A549 (cell line): ENCODE measurements around the gene UTP15. TPM values are rescaled to one million over a fixed set of nuclear protein-coding genes. Genes with fewer than 3 reads are reported as not detected.
A peak's percentile ranks its signal among the peaks of the same experiment; 100 is the strongest.

Experiments used
- ATAC-seq, 2 experiments: fragments of 200-7000 bp in 1 of 2; fragments of >200 bp in 1 of 2; cut with Nextera tagmentation in 1 of 2; cut with Tn5 transposase in 1 of 2; 3 replicates each; pipeline versions ENCODE4 v1.8.0 to v1.9.1; 2018 to 2020; ENCODE audit warnings: mild to moderate bottlenecking in 1 of 2, moderate library complexity in 1 of 2
- CTCF ChIA-PET: fragments of 300-600 bp; sonication (Branson Sonifier 250); formaldehyde crosslinking; extraction: SDS; loops from one replicate; lab custom pipeline; 2021; ENCODE audit warnings: antibody characterized with exemption, inconsistent platforms; lab: Yijun Ruan, JAX
- POLR2A ChIA-PET: fragments of 350-600 bp; formaldehyde crosslinking; extraction: SDS; loops from one replicate; lab custom pipeline; 2021; ENCODE audit warnings: antibody characterized with exemption, inconsistent platforms; lab: Yijun Ruan, JAX
- DNase-seq, 2 experiments: peaks; one replicate each; pipeline versions ENCODE4 v3.0.0 to v3.0.0-alpha.2; 2011 to 2016; ENCODE audit warnings: low read depth in 1 of 2, low spot score in 1 of 2
- FAIRE-seq: peaks from 2 replicates; lab custom pipeline; 2011; peaks lifted over from hg19 to GRCh38; lab: Jason Lieb, UNC
- H3K27ac ChIP-seq, 2 experiments: fragments of >200 bp; sonication (Bioruptor Twin); formaldehyde crosslinking; 3 replicates each; pipeline ENCODE4 v1.5.1; 2016 to 2017
- H3K4me1 ChIP-seq: fragments of >200 bp; sonication (Bioruptor Twin); formaldehyde crosslinking; 3 replicates; pipeline ENCODE4 v1.6.1; 2016
- H3K4me2 ChIP-seq: fragments of >200 bp; sonication (Bioruptor Twin); formaldehyde crosslinking; 3 replicates; pipeline ENCODE4 v1.6.1; 2016
- H3K4me3 ChIP-seq: fragments of >200 bp; sonication (Bioruptor Twin); formaldehyde crosslinking; 3 replicates; pipeline ENCODE4 v1.5.1; 2016
- H3K9me3 ChIP-seq: fragments of >200 bp; sonication (Bioruptor Twin); formaldehyde crosslinking; 3 replicates; pipeline ENCODE4 v1.6.1; 2016
- CHD2 ChIP-seq: fragments of 150-350 bp; IDR thresholded peaks from 2 replicates; pipeline ENCODE4 v1.6.1; 2014; ENCODE audit warnings: low read length; ENCODE audit not compliant: partially characterized antibody
- ESRRA ChIP-seq: fragments of 150-350 bp; IDR thresholded peaks from 2 replicates; pipeline ENCODE4 v1.6.1; 2014; ENCODE audit warnings: mild to moderate bottlenecking, low read length, borderline replicate concordance
- HOXA7 ChIP-seq: fragments of 250-450 bp; sonication (Bioruptor Pico); IDR thresholded peaks from 2 replicates; pipeline ENCODE4 v1.5.0; 2020; ENCODE audit warnings: mild to moderate bottlenecking, moderate library complexity
- HOXB13 ChIP-seq: fragments of 250-450 bp; sonication (Bioruptor Pico); IDR thresholded peaks from 2 replicates; pipeline ENCODE4 v1.5.0; 2020; ENCODE audit warnings: low read depth, mild to moderate bottlenecking, moderate library complexity
- PHF8 ChIP-seq: fragments of 200-600 bp; sonication (generic); IDR thresholded peaks from 2 replicates; pipeline ENCODE4 v1.6.1; 2016; ENCODE audit warnings: low read depth, mild to moderate bottlenecking, antibody characterized with exemption, moderate library complexity, borderline replicate concordance
- POLR2A ChIP-seq: IDR thresholded peaks from 2 replicates; pipeline ENCODE4 v1.6.1; 2012; ENCODE audit warnings: mild to moderate bottlenecking, low read length
- RAD21 ChIP-seq, 2 experiments: fragments of >200 bp in 1 of 2; sonication (Bioruptor Twin) in 1 of 2; formaldehyde crosslinking in 1 of 2; IDR thresholded peaks in 1 of 2; conservative IDR thresholded peaks in 1 of 2; 2 replicates in 1 of 2; 3 replicates in 1 of 2; pipeline ENCODE4 v1.6.1; 2012 to 2018; ENCODE audit warnings: inconsistent platforms in 1 of 2
- RFX5 ChIP-seq: fragments of 450-650 bp; IDR thresholded peaks from 2 replicates; pipeline ENCODE4 v1.7.1; 2014; ENCODE audit warnings: antibody characterized with exemption, mild to moderate bottlenecking, moderate library complexity
- SMC3 ChIP-seq: fragments of >200 bp; sonication (Bioruptor Twin); formaldehyde crosslinking; IDR thresholded peaks from 3 replicates; pipeline ENCODE4 v1.6.1; 2018; ENCODE audit warnings: inconsistent platforms
- TP53 ChIP-seq: fragments of 250-450 bp; sonication (Bioruptor Pico); IDR thresholded peaks from 2 replicates; pipeline ENCODE4 v1.5.0; 2021; ENCODE audit warnings: mild to moderate bottlenecking, moderate library complexity
- ZSCAN20 ChIP-seq: fragments of 250-450 bp; sonication (Bioruptor Pico); IDR thresholded peaks from 2 replicates; pipeline ENCODE4 v1.8.0; 2022; ENCODE audit warnings: mild to moderate bottlenecking, moderate library complexity
- WGBS: methylation state at CpG from one replicate; pipeline ENCODE4 v1.1.6; 2017; ENCODE audit errors: missing lambda C conversion rate; 5-methylcytosine and 5-hydroxymethylcytosine counted together
- polyA plus RNA-seq, 4 experiments: library from polyadenylated mRNA; depleted of rRNA in 3 of 4; stranded (reverse); fragments of >200 nt; fragmentation: RNase III in 1 of 4; extraction: RNeasy Plus Mini Kit Qiagen cat#74134 plus additional on column Dnase treatment in 1 of 4; gene quantifications; 2 replicates in 3 of 4; 3 replicates in 1 of 4; pipeline ENCODE4 v1.2.3, GENCODE V29; 2011 to 2017
- TF ChIP-seq, protein P1 (sequence below): fragments of 200-600 bp; sonication (generic); IDR thresholded peaks from 2 replicates; pipeline ENCODE4 v1.6.1; 2016; ENCODE audit warnings: antibody characterized with exemption, mild to moderate bottlenecking, moderate library complexity
- TF ChIP-seq, protein P2 (sequence below): fragments of 450-650 bp; IDR thresholded peaks from 2 replicates; pipeline ENCODE4 v1.6.1; 2014; ENCODE audit warnings: antibody characterized with exemption
- TF ChIP-seq, protein P3 (sequence below): fragments of >200 bp; sonication (Bioruptor Twin); formaldehyde crosslinking; IDR thresholded peaks from 3 replicates; pipeline ENCODE4 v1.6.1; 2016
- TF ChIP-seq, protein P4 (sequence below): fragments of >200 bp; sonication (Bioruptor Twin); formaldehyde crosslinking; IDR thresholded peaks from 3 replicates; pipeline ENCODE4 v1.5.1; 2016

UTP15 gene
- polyA plus RNA-seq, 2 of the 4 experiments (the other 2 are of a cell fraction) = 21.6 to 44.0 TPM

DNA sequence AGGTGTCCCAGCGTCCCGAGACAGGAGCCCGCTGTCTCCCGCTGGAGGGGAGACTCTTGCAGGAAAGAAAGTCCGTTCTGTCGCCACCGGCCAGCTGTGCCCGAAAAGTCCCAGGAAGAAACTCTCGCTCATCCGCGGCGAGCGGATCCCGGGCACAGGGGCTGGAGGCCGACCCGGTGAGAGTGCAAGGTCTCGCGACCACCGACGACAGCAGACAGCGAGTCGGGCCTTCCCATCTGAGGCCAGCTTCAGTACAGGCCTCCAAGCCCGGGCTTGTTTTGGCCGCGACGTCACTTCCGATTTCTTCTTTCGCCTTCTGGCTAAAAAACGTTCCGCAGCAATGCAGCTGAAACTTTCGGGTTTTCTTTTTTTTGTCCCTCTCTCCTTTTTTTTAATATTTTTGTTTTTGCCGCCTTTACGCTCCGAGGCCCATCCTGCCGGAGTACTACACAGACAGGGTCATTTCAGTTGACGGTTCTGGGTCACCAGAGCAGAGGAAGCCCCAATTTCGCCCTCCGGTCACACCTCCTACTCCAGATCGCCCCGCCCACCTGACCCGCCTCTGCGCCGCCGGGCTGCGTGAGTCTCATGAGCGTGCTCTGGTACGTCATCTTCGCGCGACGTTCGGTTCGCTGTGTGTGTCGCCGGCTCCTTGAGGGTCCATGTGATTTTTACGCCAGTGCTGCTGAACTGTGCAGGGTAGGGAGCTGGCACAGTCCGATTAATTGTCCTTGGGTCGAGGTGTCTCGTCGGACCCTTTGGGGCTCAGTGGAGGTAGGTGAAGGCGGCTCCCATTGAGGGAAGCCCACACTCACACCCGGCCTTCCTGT lies at the start of gene UTP15, which contains the start of gene ANKRA2 (continued):
- TF ChIP-seq, protein P1, sequence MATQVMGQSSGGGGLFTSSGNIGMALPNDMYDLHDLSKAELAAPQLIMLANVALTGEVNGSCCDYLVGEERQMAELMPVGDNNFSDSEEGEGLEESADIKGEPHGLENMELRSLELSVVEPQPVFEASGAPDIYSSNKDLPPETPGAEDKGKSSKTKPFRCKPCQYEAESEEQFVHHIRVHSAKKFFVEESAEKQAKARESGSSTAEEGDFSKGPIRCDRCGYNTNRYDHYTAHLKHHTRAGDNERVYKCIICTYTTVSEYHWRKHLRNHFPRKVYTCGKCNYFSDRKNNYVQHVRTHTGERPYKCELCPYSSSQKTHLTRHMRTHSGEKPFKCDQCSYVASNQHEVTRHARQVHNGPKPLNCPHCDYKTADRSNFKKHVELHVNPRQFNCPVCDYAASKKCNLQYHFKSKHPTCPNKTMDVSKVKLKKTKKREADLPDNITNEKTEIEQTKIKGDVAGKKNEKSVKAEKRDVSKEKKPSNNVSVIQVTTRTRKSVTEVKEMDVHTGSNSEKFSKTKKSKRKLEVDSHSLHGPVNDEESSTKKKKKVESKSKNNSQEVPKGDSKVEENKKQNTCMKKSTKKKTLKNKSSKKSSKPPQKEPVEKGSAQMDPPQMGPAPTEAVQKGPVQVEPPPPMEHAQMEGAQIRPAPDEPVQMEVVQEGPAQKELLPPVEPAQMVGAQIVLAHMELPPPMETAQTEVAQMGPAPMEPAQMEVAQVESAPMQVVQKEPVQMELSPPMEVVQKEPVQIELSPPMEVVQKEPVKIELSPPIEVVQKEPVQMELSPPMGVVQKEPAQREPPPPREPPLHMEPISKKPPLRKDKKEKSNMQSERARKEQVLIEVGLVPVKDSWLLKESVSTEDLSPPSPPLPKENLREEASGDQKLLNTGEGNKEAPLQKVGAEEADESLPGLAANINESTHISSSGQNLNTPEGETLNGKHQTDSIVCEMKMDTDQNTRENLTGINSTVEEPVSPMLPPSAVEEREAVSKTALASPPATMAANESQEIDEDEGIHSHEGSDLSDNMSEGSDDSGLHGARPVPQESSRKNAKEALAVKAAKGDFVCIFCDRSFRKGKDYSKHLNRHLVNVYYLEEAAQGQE = no peak
- no peak for TF ChIP-seq HOXA7
- TF ChIP-seq RFX5 = no peak
- peak; percentile 70; the same call in 1 of the 2 replicates for TF ChIP-seq PHF8
- no peak for TF ChIP-seq HOXB13 (CRISPR knock-in tag)
- TF ChIP-seq, protein P2, sequence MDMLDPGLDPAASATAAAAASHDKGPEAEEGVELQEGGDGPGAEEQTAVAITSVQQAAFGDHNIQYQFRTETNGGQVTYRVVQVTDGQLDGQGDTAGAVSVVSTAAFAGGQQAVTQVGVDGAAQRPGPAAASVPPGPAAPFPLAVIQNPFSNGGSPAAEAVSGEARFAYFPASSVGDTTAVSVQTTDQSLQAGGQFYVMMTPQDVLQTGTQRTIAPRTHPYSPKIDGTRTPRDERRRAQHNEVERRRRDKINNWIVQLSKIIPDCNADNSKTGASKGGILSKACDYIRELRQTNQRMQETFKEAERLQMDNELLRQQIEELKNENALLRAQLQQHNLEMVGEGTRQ = peak; percentile 77
- TF ChIP-seq, protein P3, sequence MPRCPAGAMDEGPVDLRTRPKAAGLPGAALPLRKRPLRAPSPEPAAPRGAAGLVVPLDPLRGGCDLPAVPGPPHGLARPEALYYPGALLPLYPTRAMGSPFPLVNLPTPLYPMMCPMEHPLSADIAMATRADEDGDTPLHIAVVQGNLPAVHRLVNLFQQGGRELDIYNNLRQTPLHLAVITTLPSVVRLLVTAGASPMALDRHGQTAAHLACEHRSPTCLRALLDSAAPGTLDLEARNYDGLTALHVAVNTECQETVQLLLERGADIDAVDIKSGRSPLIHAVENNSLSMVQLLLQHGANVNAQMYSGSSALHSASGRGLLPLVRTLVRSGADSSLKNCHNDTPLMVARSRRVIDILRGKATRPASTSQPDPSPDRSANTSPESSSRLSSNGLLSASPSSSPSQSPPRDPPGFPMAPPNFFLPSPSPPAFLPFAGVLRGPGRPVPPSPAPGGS = peak; percentile 88; the same call in 2 of the 3 replicates
- no peak for TF ChIP-seq TP53 (CRISPR knock-in tag)
- no peak for TF ChIP-seq ESRRA
- peak; percentile 37; the same call in 1 of the 2 replicates for TF ChIP-seq ZSCAN20 (CRISPR knock-in tag)
- TF ChIP-seq CHD2 = no peak

DNA sequence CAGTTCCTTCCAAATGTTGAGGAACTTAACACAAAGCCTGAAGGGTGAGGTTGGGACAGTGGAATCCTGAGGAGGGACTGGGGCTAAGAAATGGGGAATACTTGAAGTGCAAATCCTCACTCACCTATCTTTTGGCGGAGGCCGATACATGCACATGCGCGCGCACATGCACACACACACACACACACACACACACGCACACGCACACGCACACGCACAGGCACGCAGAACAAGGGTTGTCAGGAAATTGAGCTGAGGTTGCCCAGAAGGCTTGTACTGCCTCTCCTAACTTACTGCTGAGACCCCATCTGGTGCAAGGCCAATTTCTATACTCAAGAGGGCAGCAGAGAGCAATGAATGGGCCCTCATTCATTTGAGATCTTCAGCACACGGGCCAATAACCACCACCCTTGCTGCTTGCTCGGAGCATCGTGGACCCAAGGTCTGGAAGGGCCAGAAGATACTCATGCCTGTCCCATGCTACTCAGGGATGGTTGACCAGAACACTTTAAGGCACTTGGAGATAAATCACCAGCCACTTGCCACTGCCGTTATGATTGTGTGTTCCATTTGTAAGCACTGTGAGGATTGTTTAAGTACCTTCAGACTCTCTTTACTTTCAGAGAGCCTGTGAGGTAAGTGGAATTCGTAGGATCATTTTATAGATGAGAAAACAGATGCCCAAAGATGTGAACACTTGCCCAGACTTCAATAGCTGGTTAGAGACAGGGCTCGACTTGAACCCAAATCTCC lies 45.8 kb upstream of the UTP15 start:
- no peak overlapping the region for H3K4me3 ChIP-seq
- DNase-seq (peak; percentile 86 to 93), ATAC-seq (peak; percentile 99 to 100), FAIRE-seq (peak; percentile 74)
- 11% methylated on average over 16 of the region's 16 CpGs for WGBS
- POLR2A ChIA-PET = interaction anchor here (0.6 kb wide), 1 partner anchor 18 kb away, joined by 3 read pairs; no protein-coding TSS in a partner anchor
- TF ChIP-seq HOXB13 (CRISPR knock-in tag) (no peak), SMC3 (peak; percentile 73), POLR2A (no peak), RAD21 (conservative IDR thresholded peaks at IDR 0.05 in 1 of 2, IDR thresholded peaks at IDR 0.05 in 1 of 2) (peak; percentile 87 to 93)
- TF ChIP-seq, protein P4, sequence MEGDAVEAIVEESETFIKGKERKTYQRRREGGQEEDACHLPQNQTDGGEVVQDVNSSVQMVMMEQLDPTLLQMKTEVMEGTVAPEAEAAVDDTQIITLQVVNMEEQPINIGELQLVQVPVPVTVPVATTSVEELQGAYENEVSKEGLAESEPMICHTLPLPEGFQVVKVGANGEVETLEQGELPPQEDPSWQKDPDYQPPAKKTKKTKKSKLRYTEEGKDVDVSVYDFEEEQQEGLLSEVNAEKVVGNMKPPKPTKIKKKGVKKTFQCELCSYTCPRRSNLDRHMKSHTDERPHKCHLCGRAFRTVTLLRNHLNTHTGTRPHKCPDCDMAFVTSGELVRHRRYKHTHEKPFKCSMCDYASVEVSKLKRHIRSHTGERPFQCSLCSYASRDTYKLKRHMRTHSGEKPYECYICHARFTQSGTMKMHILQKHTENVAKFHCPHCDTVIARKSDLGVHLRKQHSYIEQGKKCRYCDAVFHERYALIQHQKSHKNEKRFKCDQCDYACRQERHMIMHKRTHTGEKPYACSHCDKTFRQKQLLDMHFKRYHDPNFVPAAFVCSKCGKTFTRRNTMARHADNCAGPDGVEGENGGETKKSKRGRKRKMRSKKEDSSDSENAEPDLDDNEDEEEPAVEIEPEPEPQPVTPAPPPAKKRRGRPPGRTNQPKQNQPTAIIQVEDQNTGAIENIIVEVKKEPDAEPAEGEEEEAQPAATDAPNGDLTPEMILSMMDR = peak; percentile 81
- H3K4me2 ChIP-seq = peak overlapping the region; percentile 43
- no peaks in the 10 kb centered on the region; the same call in 2 of the 3 replicates for H3K4me1 ChIP-seq
- CTCF ChIA-PET = interaction anchor here (0.6 to 10.6 kb wide), 21 partner anchors 8 to 1143 kb away, joined by 3 to 193 read pairs (median 4); no protein-coding TSS in a partner anchor
- H3K9me3 ChIP-seq = no peaks in the 10 kb centered on the region
- 0 out of 6 replicates have a peak overlapping the region, but pooled peaks of 1 of the 2 experiments have one; percentile 10 for H3K27ac ChIP-seq
